GM12892 (cell line): Measurements from ENCODE around the gene CDKL2.

ENCODE experiments used
- POLR2A ChIP-seq: IDR thresholded peaks from 2 replicates; pipeline ENCODE4 v1.6.1; 2011; ENCODE audit warnings: low read depth, low read length, control low read depth
- POLR2AphosphoS5 ChIP-seq: IDR thresholded peaks from 2 replicates; pipeline ENCODE4 v1.6.1; 2011; ENCODE audit warnings: low read depth, low read length, control low read depth
- TAF1 ChIP-seq: IDR thresholded peaks from 2 replicates; pipeline ENCODE4 v1.6.1; 2011; ENCODE audit warnings: low read depth, mild to moderate bottlenecking, control low read depth, low read length, borderline replicate concordance

DNA sequence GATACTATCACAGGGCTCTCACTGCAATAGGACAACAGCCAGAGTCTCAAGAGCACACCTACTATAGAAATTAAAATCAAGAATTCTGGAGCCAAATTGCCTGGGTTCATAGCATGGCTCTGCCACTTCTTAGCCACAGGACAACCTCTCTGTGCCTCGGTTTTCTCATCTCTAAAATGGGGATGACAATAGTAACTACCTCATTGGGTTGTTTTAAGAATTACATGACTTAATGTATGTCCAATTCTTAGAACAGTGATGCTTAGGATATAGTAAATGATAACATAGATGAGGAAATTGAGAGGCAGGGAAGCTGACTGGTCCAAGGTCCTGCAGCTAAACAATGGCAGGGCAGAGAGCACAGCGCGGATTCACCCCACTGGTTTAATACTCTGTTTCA is 85.5 kb downstream of the CDKL2 start:
- TF ChIP-seq POLR2AphosphoS5: no peak
- no peak for TF ChIP-seq POLR2A
- no peak for TF ChIP-seq TAF1
